ENCODE measurements around the gene MTMR3.

DNA sequence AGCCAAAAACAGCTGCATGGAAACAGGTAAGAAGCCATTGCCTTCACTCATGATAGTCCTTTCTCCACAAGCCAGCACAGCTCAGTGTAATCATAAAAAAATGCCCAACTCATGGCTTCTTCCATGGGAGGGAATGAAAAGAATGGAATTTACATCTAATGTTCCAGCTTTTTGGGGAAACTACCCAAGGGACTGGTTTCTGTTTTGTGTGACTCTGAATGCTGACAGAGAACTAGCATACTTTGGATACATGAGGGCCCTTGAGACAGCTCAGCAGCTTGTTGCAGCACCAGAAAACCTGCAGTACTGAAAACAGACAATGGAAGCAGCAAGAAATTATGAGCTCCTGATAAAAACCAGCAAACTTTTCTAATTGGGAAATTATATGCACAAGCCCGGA, 173.0 kb downstream of the MTMR3 start:
- TF ChIP-seq POLR2AphosphoS5 (IDR thresholded peaks at IDR 0.05; ENCODE audit: low read depth, low read length): no peak
- TF ChIP-seq, protein P1, sequence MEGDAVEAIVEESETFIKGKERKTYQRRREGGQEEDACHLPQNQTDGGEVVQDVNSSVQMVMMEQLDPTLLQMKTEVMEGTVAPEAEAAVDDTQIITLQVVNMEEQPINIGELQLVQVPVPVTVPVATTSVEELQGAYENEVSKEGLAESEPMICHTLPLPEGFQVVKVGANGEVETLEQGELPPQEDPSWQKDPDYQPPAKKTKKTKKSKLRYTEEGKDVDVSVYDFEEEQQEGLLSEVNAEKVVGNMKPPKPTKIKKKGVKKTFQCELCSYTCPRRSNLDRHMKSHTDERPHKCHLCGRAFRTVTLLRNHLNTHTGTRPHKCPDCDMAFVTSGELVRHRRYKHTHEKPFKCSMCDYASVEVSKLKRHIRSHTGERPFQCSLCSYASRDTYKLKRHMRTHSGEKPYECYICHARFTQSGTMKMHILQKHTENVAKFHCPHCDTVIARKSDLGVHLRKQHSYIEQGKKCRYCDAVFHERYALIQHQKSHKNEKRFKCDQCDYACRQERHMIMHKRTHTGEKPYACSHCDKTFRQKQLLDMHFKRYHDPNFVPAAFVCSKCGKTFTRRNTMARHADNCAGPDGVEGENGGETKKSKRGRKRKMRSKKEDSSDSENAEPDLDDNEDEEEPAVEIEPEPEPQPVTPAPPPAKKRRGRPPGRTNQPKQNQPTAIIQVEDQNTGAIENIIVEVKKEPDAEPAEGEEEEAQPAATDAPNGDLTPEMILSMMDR (IDR thresholded peaks at IDR 0.05): no peak

Data from Panc1 (cell line).